Measurements from ENCODE around the gene DNM2.

Gene DNM2

DNA sequence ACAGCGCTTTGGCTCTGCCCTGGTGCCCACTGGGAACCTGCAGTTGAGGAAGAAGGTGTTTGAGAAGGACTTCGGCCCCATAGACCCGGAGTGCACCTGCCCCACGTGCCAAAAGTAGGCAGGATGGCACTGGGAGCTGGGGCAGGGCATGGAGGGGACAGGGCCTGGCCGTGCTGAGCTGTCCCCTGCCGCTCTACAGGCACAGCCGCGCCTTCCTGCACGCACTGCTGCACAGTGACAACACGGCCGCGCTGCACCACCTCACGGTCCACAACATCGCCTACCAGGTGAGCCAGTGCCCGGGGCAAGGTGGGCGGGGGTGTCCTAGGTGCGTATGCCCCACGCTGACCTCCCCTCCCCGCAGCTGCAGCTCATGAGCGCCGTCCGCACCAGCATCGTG is 5.1 kb upstream of the DNM2 start:
- H3K27ac ChIP-seq (ENCODE audit: insufficient read depth in 1 of 2, low read depth in 1 of 2, low read length in 2 of 2, poor library complexity in 1 of 2, severe bottlenecking in 2 of 2) = peak overlapping the region in 1 of 2 experiments; percentile 25
- H3K9me3 ChIP-seq (ENCODE audit: control extremely low read depth in 1 of 5, control insufficient read depth in 4 of 5, insufficient read depth in 2 of 5, low read depth in 1 of 5, low read length in 4 of 5) = no peaks in the 10 kb centered on the region
- POLR2A ChIA-PET = no interaction called here

DNA sequence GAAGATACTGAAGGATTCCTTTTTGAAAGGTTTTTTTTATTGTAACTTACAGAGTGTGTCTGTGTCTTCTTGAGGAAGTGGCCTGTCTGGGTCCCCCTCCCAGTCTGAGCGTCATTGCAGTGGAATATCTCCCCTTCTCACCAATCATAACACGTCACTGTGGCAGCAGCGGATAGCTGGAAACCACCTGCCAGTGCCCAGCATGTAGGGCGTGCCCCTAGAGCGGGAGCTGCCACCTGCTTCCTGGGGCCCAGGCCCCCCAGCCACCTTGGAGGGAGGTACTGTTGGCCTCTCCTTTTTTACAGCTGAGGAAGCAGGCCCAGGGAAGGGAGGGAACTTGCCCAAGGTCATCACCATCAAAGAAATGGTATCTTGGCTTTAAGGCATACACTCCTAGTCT is 4.6 kb upstream of the DNM2 start:
- CTCF ChIA-PET = interaction anchor here (1.0 to 8.4 kb wide), 2 partner anchors 12 to 150 kb away, joined by 3 to 69 read pairs; partner anchors contain the start of gene QTRT1
- Histone ChIP-seq H3K27me3 (replicated peaks in 2 of 5; ENCODE audit: control insufficient read depth in 4 of 5, insufficient read depth in 5 of 5, low read length in 4 of 5) (no peaks in the 10 kb centered on the region), H3K4me3 (ENCODE audit: control insufficient read depth in 1 of 7, extremely low read depth in 1 of 7, insufficient read depth in 4 of 7, low read depth in 2 of 7, low read length in 6 of 7) (no peak overlapping the region)

More for the DNA sequence above, 5.1 kb upstream of the DNM2 start:
- no peak for DNase-seq
- 98% methylated on average over 18 of the region's 23 CpGs for WGBS (ENCODE audit: insufficient coverage)
- Histone ChIP-seq H3K36me3 (ENCODE audit: control insufficient read depth in 4 of 4, insufficient read depth in 4 of 4, low read length in 3 of 4) (peaks cover 0 to 23% (median 13%) of the 10 kb centered on the region in 4 experiments), H3K27me3 (replicated peaks in 2 of 5; ENCODE audit: control insufficient read depth in 4 of 5, insufficient read depth in 5 of 5, low read length in 4 of 5) (no peaks in the 10 kb centered on the region), H3K4me1 (ENCODE audit: control extremely low read depth in 1 of 4, control insufficient read depth in 4 of 4, insufficient read depth in 4 of 4, low read length in 3 of 4) (peaks cover 0 to 13% (median 7%) of the 10 kb centered on the region in 4 experiments), H3K4me3 (ENCODE audit: control insufficient read depth in 1 of 7, extremely low read depth in 1 of 7, insufficient read depth in 4 of 7, low read depth in 2 of 7, low read length in 6 of 7) (no peak overlapping the region)
- CTCF ChIA-PET = interaction anchor here (1.0 to 8.4 kb wide), 2 partner anchors 12 to 151 kb away, joined by 3 to 69 read pairs; partner anchors contain the start of gene QTRT1

DNA sequence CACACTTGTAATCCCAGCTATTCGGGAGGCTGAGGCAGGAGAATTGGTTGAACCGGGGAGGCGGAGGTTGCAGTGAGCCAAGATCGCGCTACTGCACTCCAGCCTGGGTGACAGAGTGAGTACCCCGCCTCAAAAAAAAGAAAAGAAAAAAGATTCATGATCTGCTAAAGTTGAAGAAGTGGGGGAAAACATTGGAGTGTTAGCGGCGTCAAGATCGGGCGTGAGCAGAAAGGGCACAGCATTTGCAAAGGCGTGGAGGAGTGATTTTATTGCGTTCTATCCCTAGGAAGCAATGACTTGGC is 874 bp upstream of the DNM2 start:
- DNase-seq = no peak
- ChIA-PET CTCF (interaction anchor here (0.6 to 8.4 kb wide), 19 partner anchors 11 to 147 kb away, joined by 3 to 69 read pairs (median 5); partner anchors contain the start of gene QTRT1), POLR2A (interaction anchor here (0.6 to 1.9 kb wide), 2 partner anchors 50 to 119 kb away, joined by 4 to 8 read pairs; partner anchors contain the start of gene TMED1)
- H3K4me1 ChIP-seq (ENCODE audit: control extremely low read depth in 1 of 4, control insufficient read depth in 4 of 4, insufficient read depth in 4 of 4, low read length in 3 of 4) = peaks cover 0 to 28% (median 24%) of the 10 kb centered on the region in 4 experiments
- peaks cover 0 to 25% (median 12%) of the 10 kb centered on the region in 4 experiments for H3K36me3 ChIP-seq (ENCODE audit: control insufficient read depth in 4 of 4, insufficient read depth in 4 of 4, low read length in 3 of 4)
- H3K4me3 ChIP-seq (ENCODE audit: control insufficient read depth in 1 of 7, extremely low read depth in 1 of 7, insufficient read depth in 4 of 7, low read depth in 2 of 7, low read length in 6 of 7) = peak overlapping the region in 5 of 7 experiments; percentile 37 to 74 (median 48)
- H3K27me3 ChIP-seq (replicated peaks in 2 of 5; ENCODE audit: control insufficient read depth in 4 of 5, insufficient read depth in 5 of 5, low read length in 4 of 5) = no peaks in the 10 kb centered on the region
- peak overlapping the region in 1 of 2 experiments; percentile 16 for H3K27ac ChIP-seq (ENCODE audit: insufficient read depth in 1 of 2, low read depth in 1 of 2, low read length in 2 of 2, poor library complexity in 1 of 2, severe bottlenecking in 2 of 2)
- 36% methylated on average over 12 of the region's 12 CpGs for WGBS (ENCODE audit: insufficient coverage)
- H3K9me3 ChIP-seq (ENCODE audit: control extremely low read depth in 1 of 5, control insufficient read depth in 4 of 5, insufficient read depth in 2 of 5, low read depth in 1 of 5, low read length in 4 of 5) = no peaks in the 10 kb centered on the region

More for the DNA sequence above, 4.6 kb upstream of the DNM2 start:
- Histone ChIP-seq H3K9me3 (ENCODE audit: control extremely low read depth in 1 of 5, control insufficient read depth in 4 of 5, insufficient read depth in 2 of 5, low read depth in 1 of 5, low read length in 4 of 5) (no peaks in the 10 kb centered on the region), H3K36me3 (ENCODE audit: control insufficient read depth in 4 of 4, insufficient read depth in 4 of 4, low read length in 3 of 4) (peaks cover 0 to 20% (median 10%) of the 10 kb centered on the region in 4 experiments), H3K27ac (ENCODE audit: insufficient read depth in 1 of 2, low read depth in 1 of 2, low read length in 2 of 2, poor library complexity in 1 of 2, severe bottlenecking in 2 of 2) (peak overlapping the region in 1 of 2 experiments; percentile 25), H3K4me1 (ENCODE audit: control extremely low read depth in 1 of 4, control insufficient read depth in 4 of 4, insufficient read depth in 4 of 4, low read length in 3 of 4) (peaks cover 0 to 13% (median 7%) of the 10 kb centered on the region in 4 experiments)
- peak; percentile 56 to 90 (median 88) for DNase-seq
- no CpG with 5 or more reads among the region's 5 CpGs for WGBS (ENCODE audit: insufficient coverage)
- POLR2A ChIA-PET = interaction anchor here (0.6 kb wide), 1 partner anchor 151 kb away, joined by 3 read pairs; no protein-coding TSS in a partner anchor

DNA sequence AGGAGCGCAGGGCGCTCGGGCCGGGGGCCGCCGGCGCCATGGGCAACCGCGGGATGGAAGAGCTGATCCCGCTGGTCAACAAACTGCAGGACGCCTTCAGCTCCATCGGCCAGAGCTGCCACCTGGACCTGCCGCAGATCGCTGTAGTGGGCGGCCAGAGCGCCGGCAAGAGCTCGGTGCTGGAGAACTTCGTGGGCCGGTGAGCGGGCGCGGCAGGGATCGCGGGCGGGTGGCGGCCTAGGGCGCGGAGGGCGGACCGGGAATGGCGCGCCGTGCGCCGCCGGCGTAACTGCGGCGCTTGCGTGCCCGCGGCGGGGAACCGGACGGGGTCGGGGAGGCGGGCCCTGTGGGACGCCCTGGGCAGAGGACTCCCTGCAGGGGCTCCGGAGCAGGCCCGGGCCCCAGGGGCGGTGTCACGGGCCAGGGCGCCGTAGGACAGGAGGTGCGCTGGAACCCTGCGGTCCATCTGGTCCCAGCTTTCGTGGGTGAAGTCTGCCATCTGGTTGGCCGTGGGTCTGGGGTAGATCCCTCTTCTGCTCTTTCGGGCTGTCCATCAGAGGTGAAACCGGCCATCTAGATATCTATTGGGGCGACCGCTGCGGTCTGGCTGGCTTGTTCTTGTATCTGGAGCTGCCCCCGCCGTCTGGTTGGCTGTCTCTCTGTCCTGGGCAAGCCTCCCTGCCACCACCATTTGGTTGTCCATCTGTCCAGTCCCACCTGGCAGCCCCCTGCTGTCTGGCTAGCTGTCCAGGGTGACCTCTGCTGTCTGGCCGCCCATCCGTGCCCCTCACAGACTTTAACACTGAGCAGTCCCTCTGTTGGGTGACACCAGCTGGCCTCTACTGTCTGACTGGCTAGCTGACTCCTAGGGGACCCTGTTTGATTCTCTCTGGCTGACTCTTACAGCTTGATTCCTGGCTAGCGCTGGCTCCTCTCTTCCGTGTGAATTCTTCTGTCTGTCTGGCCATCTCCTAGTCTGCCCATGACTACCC is 622 bp downstream of the DNM2 start:
- WGBS (ENCODE audit: insufficient coverage) = 1% methylated on average over 70 of the region's 70 CpGs
- ChIA-PET CTCF (interaction anchor here (0.6 to 8.4 kb wide), 22 partner anchors 9 to 219 kb away, joined by 3 to 69 read pairs (median 4); partner anchors contain the start of gene QTRT1), POLR2A (interaction anchor here (0.6 to 1.9 kb wide), 5 partner anchors 9 to 406 kb away, joined by 3 to 8 read pairs (median 5); partner anchors contain the start of gene TMED1)
- Histone ChIP-seq H3K9me3 (ENCODE audit: control extremely low read depth in 1 of 5, control insufficient read depth in 4 of 5, insufficient read depth in 2 of 5, low read depth in 1 of 5, low read length in 4 of 5) (no peaks in the 10 kb centered on the region), H3K36me3 (ENCODE audit: control insufficient read depth in 4 of 4, insufficient read depth in 4 of 4, low read length in 3 of 4) (peaks cover 0 to 17% (median 10%) of the 10 kb centered on the region in 4 experiments), H3K4me1 (ENCODE audit: control extremely low read depth in 1 of 4, control insufficient read depth in 4 of 4, insufficient read depth in 4 of 4, low read length in 3 of 4) (peaks cover 0 to 22% (median 18%) of the 10 kb centered on the region in 4 experiments), H3K27me3 (replicated peaks in 2 of 5; ENCODE audit: control insufficient read depth in 4 of 5, insufficient read depth in 5 of 5, low read length in 4 of 5) (no peaks in the 10 kb centered on the region), H3K27ac (ENCODE audit: insufficient read depth in 1 of 2, low read depth in 1 of 2, low read length in 2 of 2, poor library complexity in 1 of 2, severe bottlenecking in 2 of 2) (peak overlapping the region; percentile 75 to 87), H3K4me3 (ENCODE audit: control insufficient read depth in 1 of 7, extremely low read depth in 1 of 7, insufficient read depth in 4 of 7, low read depth in 2 of 7, low read length in 6 of 7) (peak overlapping the region; percentile 81 to 98 (median 96))
- peak in 2 of 3 donors; percentile 50 to 65 for DNase-seq

DNA sequence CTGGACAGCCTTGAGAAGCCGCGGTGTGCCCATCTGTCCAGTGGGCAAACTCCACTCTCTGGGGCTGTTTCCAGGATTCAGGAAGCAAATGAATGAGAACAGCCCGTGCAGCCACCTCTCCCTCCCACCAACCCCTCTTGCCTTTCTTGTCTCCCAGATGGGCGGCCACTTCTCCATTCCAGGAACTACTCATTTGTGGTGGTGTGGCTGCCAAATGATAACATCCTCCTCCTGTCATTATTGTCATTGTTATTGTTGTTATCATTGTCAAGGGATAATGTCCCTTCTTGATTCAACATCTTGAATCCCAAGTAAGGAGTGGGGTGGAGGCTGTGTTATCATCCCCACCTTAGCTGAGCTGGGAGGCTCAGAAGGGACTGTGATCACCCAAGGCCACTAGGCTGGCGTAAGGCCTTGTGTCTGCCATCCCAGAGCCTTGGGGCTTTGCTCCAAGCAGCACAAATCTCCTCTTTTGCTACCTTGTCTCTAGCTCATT is 1.6 kb downstream of the DNM2 start:
- WGBS (ENCODE audit: insufficient coverage) = 81% methylated on average over 3 of the region's 5 CpGs
- Histone ChIP-seq H3K9me3 (ENCODE audit: control extremely low read depth in 1 of 5, control insufficient read depth in 4 of 5, insufficient read depth in 2 of 5, low read depth in 1 of 5, low read length in 4 of 5) (no peaks in the 10 kb centered on the region), H3K36me3 (ENCODE audit: control insufficient read depth in 4 of 4, insufficient read depth in 4 of 4, low read length in 3 of 4) (peaks cover 0 to 16% (median 13%) of the 10 kb centered on the region in 4 experiments), H3K4me1 (ENCODE audit: control extremely low read depth in 1 of 4, control insufficient read depth in 4 of 4, insufficient read depth in 4 of 4, low read length in 3 of 4) (peaks cover 0 to 22% (median 17%) of the 10 kb centered on the region in 4 experiments), H3K4me3 (ENCODE audit: control insufficient read depth in 1 of 7, extremely low read depth in 1 of 7, insufficient read depth in 4 of 7, low read depth in 2 of 7, low read length in 6 of 7) (peak overlapping the region in 6 of 7 experiments; percentile 81 to 98 (median 94)), H3K27ac (ENCODE audit: insufficient read depth in 1 of 2, low read depth in 1 of 2, low read length in 2 of 2, poor library complexity in 1 of 2, severe bottlenecking in 2 of 2) (peak overlapping the region; percentile 75 to 87), H3K27me3 (replicated peaks in 2 of 5; ENCODE audit: control insufficient read depth in 4 of 5, insufficient read depth in 5 of 5, low read length in 4 of 5) (no peaks in the 10 kb centered on the region)
- CTCF ChIA-PET = interaction anchor here (0.9 to 8.4 kb wide), 11 partner anchors 8 to 218 kb away, joined by 3 to 69 read pairs (median 4); partner anchors contain the start of gene QTRT1
- peak in 2 of 3 donors; percentile 48 to 53 for DNase-seq
- POLR2A ChIA-PET = interaction anchor here (1.1 to 1.7 kb wide), 3 partner anchors 8 to 40 kb away, joined by 3 to 5 read pairs (median 5); no protein-coding TSS in a partner anchor

DNA sequence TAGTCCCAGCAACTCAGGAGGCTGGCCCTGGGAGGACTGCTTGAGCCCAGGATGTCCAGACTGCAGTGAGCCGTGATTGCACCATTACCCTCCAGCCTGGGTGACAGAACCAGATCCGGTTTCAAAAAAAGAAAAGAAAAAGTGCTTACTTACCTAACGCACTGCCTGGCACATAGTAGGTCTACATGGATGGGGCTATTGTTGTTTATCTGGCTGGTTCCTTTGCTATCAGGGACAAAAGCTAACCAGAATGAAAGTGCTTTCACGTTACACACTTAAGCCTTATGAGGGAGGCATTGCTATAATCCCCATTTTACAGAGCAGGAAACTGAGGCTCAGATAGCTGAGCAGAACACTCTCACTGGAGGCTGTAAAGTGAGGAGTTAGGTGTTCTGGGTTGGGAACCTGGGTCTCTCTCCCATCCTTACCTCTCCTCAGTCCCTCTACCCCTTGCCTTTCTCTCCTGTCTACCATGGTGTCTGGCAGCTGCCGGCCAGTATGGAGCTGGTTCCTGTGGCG is 2.8 kb downstream of the DNM2 start:
- peaks cover 0 to 21% (median 15%) of the 10 kb centered on the region in 4 experiments for H3K36me3 ChIP-seq (ENCODE audit: control insufficient read depth in 4 of 4, insufficient read depth in 4 of 4, low read length in 3 of 4)
- ChIA-PET POLR2A (interaction anchor here (1.6 kb wide), 1 partner anchor 39 kb away, joined by 3 read pairs; no protein-coding TSS in a partner anchor), CTCF (interaction anchor here (1.0 to 2.3 kb wide), 2 partner anchors 14 to 101 kb away, joined by 4 to 10 read pairs; no protein-coding TSS in a partner anchor)
- DNase-seq = no peak
- H3K4me1 ChIP-seq (ENCODE audit: control extremely low read depth in 1 of 4, control insufficient read depth in 4 of 4, insufficient read depth in 4 of 4, low read length in 3 of 4) = peaks cover 0 to 22% (median 17%) of the 10 kb centered on the region in 4 experiments
- no peaks in the 10 kb centered on the region for H3K27me3 ChIP-seq (replicated peaks in 2 of 5; ENCODE audit: control insufficient read depth in 4 of 5, insufficient read depth in 5 of 5, low read length in 4 of 5)
- 100% methylated on average over 4 of the region's 6 CpGs for WGBS (ENCODE audit: insufficient coverage)
- H3K27ac ChIP-seq (ENCODE audit: insufficient read depth in 1 of 2, low read depth in 1 of 2, low read length in 2 of 2, poor library complexity in 1 of 2, severe bottlenecking in 2 of 2) = peak overlapping the region in 1 of 2 experiments; percentile 87
- no peak overlapping the region for H3K4me3 ChIP-seq (ENCODE audit: control insufficient read depth in 1 of 7, extremely low read depth in 1 of 7, insufficient read depth in 4 of 7, low read depth in 2 of 7, low read length in 6 of 7)
- H3K9me3 ChIP-seq (ENCODE audit: control extremely low read depth in 1 of 5, control insufficient read depth in 4 of 5, insufficient read depth in 2 of 5, low read depth in 1 of 5, low read length in 4 of 5) = no peaks in the 10 kb centered on the region
